Measurements from ENCODE around the gene TCL1A. TPM values are rescaled to one million over a fixed set of nuclear protein-coding genes. Genes with fewer than 3 reads are reported as not detected.

Gene TCL1A
- total RNA-seq, 1 experiment from 2014 or later: not detected

GRCh38 chr14:95756127-95756526 is 42.2 kb upstream of the TCL1A start:
- Histone ChIP-seq H4K8ac (replicated peaks; ENCODE audit: insufficient read length, low read depth, low read length) (no peak overlapping the region), H3K79me1 (ENCODE audit: insufficient read depth, low read depth, low read length, poor library complexity, severe bottlenecking) (no peaks in the 10 kb centered on the region), H2BK12ac (ENCODE audit: insufficient read length, low read depth, low read length) (no peak overlapping the region), H3K27ac (ENCODE audit: insufficient read length, low read depth, low read length) (no peak overlapping the region), H3K23ac (ENCODE audit: insufficient read length, low read depth, low read length) (no peak overlapping the region), H2BK5ac (ENCODE audit: insufficient read length, low read length) (no peak overlapping the region), H3K4ac (ENCODE audit: low read depth, low read length) (no peak overlapping the region), H3K9ac (ENCODE audit: extremely low read depth, insufficient read length, low read length) (no peak overlapping the region), H3K56ac (ENCODE audit: insufficient read length, low read depth, low read length) (no peak overlapping the region), H3K4me2 (ENCODE audit: insufficient read depth, insufficient read length, low read length) (no peak overlapping the region), H3K18ac (ENCODE audit: insufficient read length, low read depth, low read length) (no peak overlapping the region), H2BK120ac (ENCODE audit: low read depth, low read length, poor library complexity, severe bottlenecking) (no peak overlapping the region), H2AFZ (ENCODE audit: low read length) (no peak overlapping the region), H4K91ac (ENCODE audit: insufficient read length, low read depth, low read length) (no peak overlapping the region), H2BK20ac (ENCODE audit: low read depth, low read length, poor library complexity, severe bottlenecking) (no peak overlapping the region), H3K27me3 (ENCODE audit: insufficient read depth, low read length) (no peaks in the 10 kb centered on the region; the same call in 1 of the 2 replicates), H3K4me1 (ENCODE audit: insufficient read depth, low read length) (peaks cover 4% of the 10 kb centered on the region; the same call in 1 of the 2 replicates), H2BK15ac (ENCODE audit: low read depth, low read length) (no peak overlapping the region), H2AK5ac (ENCODE audit: insufficient read length, low read length) (no peak overlapping the region), H4K5ac (ENCODE audit: insufficient read length, low read depth, low read length) (no peak overlapping the region), H3K79me2 (ENCODE audit: insufficient read depth, low read length) (no peaks in the 10 kb centered on the region), H3K9me3 (ENCODE audit: control insufficient read depth, low read depth, low read length) (no peaks in the 10 kb centered on the region), H3K23me2 (ENCODE audit: insufficient read length, low read depth, low read length, poor library complexity, severe bottlenecking) (no peaks in the 10 kb centered on the region), H4K20me1 (ENCODE audit: control insufficient read depth, insufficient read depth, insufficient read length) (no peaks in the 10 kb centered on the region), H3T11ph (ENCODE audit: low read length) (no peak overlapping the region), H3K14ac (ENCODE audit: insufficient read depth, low read length) (no peak overlapping the region)
- no peak for TF ChIP-seq CTCF (conservative IDR thresholded peaks at IDR 0.05)
- DNase-seq: no peak
- Mint-ChIP-seq H3K4me3 (no peak overlapping the region), H3K4me1 (peaks cover 14 to 15% of the 10 kb centered on the region in 2 experiments), H3K9me3 (peaks cover 0 to 2% of the 10 kb centered on the region in 2 experiments; a peak in 1 of 5 replicates), H3K27ac (no peak overlapping the region), H3K27me3 (ENCODE audit: low read depth) (peaks cover 20% of the 10 kb centered on the region), H3K36me3 (ENCODE audit: insufficient read depth in 1 of 3, low read depth in 3 of 3) (no peaks in the 10 kb centered on the region)
- WGBS (ENCODE audit: extremely low coverage, insufficient read length, low lambda C conversion rate): no CpG with 5 or more reads among the region's 6 CpGs

Measured in H9 (cell line).